ENCODE measurements around the gene PLOD1.
"Not testable (repeated sequence)": the region's sequence is repeated elsewhere in the genome, so short reads cannot be mapped to it uniquely, and the experiment has no call there.

PLOD1 gene

DNA sequence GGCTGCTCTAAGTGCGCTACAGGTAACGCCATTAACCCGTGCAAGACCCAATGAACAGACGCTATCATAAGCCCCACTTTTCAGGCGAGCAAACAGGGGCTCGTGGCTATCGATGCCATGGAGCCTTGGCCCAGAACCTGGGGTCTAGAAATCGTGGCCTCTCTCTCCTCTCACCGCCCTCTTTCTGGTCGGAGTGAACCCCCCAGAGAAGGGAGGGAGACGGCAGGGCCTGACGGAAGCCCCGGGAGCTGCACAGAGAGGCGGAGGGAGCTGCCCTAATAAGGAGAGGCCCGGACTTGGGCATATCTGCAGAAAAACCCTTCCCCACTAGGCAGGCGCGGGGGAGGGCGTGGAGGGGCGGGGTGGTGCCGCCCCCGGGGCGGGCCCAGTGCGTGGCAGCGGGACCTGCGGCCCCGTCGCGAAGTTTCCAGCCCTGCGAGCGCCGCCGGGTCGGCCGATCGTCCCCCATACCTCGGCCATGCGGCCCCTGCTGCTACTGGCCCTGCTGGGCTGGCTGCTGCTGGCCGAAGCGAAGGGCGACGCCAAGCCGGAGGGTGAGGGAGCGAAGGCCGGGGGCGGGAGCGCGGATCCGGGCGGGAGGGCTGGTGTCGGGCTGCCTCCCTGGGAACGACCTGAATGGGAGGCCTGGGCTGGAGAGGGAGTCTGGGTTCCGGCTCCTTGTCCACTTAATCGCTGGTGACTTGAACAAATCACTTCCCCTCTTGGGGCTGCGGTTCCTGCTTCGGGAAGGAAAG, at the start of gene PLOD1:
TSS of gene PLOD1 (plus strand) at position 416 of the 755 bp plus-strand sequence. CDS start at position 479, 63 bp downstream.
- DNase-seq (ENCODE audit: low read depth) = peak; percentile 87

DNA sequence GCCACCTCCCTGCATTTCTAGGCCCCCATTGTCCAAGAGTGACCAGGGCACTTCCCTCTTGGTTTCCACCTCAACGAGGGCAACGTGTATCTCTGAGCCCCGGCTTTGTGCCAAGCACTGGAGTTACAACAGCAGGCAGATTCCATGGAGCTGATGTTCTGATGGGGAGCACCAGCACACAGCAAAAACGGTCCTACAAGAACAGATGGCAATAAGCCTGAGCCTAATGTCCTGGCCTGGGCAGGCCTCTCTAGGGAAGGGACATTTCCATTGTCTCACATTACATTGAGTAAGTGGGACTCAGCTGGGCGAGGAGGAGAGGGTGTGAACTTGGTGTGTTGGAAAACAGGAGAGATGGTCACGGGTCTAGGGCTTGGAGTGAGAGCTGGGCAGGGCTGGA, 48.6 kb upstream of the PLOD1 start:
- DNase-seq (ENCODE audit: low read depth) = no peak

DNA sequence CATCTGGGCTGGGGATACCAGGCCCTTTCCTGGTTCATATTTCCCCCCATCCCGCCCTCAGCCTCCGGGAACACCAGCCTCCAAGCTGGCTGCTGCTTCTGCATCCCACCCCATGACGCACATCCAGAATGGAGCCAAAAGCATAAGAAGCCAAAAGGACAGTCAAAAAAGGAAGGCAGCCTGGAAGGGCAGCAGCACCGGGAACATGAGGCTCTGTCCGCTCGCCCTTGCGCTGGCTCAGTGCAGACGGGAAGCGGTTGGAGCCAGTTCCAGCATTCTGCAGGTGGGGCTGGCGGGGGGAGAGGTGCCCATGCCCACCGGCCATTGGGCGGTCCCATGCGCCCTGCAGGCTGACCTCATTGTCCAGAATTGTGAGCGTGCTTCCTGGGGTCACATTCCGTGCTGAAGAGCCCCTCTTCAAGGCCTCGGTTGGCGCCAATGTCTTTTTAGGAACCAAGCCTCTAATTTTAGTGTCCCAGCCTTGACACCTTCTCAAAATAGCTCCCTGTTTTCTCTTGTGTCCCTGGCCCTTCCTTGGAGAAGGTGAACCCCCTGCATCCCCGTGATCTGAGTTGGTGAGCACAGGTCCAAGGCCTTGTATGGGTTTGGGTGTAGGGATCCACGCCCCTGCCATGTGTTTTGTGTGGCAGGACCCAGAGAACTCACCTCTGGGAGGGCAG, 47.4 kb upstream of the PLOD1 start:
- DNase-seq (ENCODE audit: low read depth) = no peak

DNA sequence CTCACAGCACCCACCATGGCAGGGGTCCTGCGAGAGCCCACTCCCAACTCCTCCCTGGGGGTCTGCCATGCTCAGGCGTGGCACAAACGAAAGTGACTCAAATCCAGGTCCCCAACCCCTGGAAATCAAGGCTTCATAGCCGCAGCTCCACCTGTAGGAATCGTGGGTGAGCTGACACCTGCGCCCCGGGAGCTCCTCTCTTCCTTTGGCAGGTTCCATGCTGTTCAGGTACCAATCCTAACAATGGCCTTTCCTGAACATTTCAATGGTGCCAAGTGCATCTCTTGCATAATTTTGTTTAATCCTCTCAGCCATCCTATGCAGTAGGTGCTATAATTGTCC, 46.9 kb upstream of the PLOD1 start:
- DNase-seq (ENCODE audit: low read depth) = no peak

DNA sequence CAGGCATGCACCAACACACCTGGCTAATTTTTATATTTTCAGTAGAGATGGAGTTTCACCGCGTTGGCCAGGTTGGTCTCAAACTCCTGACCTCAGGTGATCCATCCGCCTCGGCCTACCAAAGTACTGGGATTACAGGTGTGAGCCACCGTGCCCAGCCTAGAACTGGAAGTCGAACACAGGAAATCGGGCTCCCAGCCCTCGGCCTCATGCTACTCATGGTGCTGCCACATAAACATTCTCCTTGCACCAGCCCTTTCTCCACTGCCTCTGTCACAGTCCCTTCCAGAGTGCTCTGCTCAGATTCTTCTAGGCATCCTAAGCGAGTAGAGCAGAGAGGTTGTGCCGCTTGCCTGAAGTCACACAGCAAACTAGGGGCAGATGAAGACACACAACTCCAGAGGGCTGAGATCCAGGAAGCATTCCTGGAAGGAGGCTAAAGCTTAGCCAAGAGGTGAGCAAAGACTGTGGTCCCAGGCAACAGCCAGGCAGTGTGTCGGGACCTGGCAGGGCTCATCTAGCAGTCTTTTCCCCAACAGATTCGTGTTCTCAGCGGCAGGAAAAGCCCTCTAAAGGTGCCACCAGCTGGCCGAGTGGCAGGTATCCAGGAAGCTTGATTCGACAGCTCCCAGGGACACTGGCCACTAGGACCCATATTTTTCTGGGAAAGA, 46.2 kb upstream of the PLOD1 start:
- DNase-seq (ENCODE audit: low read depth) = no peak

DNA sequence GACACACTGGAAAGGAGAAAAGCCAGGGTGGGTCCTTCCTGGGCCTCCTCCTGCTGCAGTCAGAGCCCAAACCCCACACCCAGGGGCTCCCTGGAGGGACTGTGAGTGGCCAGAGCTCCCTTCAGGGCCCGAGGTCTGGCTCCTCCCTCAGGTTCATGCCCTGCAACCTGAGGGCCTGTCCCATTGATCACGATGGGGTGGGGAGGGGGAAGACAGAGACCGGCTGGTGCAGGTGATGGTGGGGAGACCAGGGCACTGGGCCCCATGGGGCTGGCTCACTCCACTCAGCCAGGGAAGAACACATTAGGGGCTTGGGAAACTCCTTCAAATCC, 45.7 kb upstream of the PLOD1 start:
- no peak for DNase-seq (ENCODE audit: low read depth)

DNA sequence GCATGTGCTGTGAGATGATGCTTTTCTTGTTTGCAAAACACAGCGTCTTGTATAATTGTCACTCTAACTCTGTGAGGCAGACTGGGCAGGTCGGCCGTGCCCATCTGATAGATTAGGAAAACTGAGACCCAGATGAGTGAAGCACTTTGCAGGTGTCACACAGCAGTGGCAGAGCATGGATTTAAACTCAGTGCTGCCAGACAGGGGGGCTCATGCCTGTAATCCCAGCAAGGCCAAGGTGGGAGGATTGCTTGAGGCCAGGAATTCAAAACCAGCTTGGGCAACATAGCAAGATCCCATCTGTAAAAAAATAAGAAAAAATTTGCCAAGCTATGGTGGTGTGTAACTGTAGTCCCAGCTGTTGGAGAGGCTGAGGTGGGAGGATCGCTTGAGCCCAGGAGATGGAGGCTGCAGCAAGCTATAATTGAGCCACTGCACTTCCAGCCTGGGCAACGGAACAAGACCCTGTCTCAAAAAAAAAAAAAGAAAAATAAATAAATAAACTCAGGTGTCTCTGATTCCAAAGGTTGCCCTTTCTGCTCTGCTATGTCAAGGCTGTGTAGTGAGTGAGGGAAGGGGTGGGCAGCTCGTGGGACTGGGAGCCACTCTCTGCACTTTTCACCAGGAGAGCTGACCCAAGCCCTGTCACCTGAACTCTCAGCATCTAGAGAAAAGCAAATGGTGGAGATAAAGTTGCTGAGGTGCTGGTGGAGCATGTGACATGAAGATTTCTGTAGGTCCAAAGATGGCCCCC, 42.9 kb upstream of the PLOD1 start:
- no peak for DNase-seq (ENCODE audit: low read depth)

DNA sequence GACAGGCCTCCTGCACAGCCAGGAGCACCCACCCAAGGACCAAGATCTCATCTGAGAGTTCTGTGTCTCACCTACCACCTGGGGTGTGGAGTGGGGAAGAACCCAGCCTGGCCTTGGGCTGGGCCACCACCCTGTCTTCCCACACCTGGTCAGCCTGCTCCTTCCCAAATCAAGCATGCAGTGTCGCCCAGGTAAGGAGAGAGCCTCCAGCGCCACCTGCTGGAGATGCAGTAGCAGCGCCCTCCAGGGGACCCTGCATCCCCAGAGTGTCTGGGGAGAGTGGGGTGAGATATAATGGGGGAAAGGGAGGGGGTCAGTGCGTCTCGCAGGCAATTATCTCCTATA, 40.6 kb upstream of the PLOD1 start:
- DNase-seq (ENCODE audit: low read depth) = peak; percentile 53

DNA sequence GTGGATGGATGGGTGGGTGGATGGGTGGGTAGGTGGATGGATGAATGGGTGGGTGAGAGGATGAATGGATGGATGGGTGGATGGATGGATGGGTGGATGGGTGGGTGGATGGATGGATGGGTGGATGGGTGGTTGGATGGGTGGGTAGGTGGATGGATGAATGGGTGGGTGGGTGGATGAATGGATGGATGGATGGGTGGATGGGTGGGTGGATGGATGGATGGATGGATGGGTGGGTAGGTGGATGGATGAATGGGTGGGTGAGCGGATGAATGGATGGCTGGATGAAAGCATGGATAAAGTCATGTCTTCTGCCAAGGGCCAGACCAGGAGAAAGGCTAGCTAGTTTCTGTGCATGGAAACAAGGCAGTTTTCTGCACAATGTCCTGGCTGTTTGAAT, 40.0 kb upstream of the PLOD1 start:
- DNase-seq (ENCODE audit: low read depth) = not testable (repeated sequence)

DNA sequence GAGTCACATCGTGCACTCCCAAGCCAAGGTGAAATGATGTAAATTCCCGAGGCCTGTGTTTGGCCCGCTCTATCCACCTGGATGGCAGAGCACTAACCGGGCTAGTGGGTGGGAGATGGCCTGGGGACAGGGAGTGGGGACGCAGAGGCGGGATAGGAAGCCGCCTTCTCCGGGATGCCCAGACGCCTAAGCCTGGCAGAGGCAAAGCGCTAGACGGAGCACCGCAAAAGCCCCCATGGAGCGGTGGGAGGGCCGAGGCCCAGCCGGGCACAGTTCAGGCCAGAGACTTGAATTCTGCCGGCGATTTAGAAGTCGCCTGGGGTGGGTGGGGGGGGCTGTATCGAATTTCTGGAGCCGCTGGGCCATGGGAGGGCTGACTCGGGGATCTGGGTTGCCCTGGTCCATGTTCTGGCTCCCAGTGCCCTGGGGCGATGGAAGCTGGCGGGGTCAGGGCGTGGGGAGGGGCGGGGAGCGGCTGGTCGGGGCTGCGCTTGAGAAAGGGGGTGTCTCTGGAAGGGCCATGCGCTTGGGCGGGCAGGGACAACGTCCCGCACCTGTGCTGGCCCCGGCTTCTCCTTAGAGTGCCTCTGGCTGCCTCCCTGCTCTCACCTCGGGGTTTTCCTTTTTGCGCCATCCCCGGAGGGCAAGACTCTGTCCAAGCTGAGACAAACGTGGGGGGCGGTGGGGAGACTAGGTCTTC, 36.3 kb upstream of the PLOD1 start:
- no peak for DNase-seq (ENCODE audit: low read depth)

DNA sequence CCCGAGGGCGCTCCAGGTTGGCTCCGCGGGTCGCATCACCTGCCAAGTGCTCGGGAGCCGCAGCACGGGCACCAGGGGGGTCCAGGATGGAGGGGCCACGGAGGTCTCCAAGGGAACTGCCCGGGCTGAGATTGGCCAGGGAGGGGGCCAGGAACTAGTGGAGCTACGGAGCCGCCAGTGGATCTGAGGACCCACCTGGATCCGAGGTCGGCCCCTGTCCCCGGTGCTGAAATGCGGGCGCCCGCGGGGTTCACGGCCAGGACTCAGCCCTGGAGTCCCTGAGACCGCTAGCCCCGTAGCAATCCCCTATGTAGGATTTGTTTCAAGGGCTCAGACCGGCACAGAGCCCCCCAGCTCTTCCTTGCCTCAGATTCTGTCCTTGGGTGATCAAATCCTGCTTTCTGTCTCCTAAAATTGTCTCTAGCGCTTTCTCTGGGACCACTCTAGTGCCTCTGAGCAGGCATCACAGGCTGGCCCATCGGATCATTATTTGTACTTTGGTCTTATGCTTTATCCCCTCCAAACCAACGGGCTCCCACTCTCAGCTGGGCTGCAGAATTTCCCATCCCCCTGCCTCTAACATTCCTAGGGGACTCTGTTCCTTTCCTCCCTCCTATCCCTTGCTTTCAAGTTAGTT, 35.6 kb upstream of the PLOD1 start:
- DNase-seq (ENCODE audit: low read depth) = no peak

DNA sequence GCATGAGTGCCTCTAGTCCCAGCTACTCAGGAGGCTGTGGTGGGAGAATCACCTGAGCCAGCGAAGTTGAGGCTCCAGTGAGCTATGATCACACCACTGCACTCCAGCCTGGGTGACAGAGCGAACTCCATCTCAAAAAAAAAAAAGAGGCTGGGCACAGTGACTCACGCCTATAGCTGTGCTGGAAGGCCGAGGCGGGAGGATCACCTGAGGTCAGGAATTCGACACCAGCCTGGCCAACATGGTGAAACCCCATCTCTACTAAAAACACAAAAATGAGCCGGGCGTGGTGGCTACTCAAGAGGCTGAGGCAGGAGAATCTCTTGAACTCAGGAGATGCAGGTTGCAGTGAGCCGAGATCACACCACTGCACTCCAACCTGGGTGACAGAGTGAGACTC, 33.1 kb upstream of the PLOD1 start:
- DNase-seq (ENCODE audit: low read depth) = peak; percentile 30

DNA sequence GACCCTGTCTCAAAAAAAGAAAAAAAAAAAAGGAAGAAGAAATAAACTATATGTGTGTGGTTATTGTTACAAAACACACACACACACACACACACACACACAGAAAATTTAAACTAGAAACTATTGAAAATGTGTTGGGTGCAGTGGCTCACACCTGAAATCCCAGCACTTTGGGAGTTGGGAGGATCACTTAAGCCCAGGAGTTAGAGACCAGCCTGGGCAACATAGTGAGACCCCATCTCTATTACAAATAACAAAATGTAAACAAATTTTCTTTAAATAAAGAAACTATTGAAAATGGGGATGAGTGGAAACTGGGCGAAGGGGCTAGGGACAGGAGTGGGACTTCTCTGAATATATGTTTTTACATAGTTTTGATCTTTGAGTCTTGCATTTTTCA, 31.3 kb upstream of the PLOD1 start:
- no peak for DNase-seq (ENCODE audit: low read depth)

DNA sequence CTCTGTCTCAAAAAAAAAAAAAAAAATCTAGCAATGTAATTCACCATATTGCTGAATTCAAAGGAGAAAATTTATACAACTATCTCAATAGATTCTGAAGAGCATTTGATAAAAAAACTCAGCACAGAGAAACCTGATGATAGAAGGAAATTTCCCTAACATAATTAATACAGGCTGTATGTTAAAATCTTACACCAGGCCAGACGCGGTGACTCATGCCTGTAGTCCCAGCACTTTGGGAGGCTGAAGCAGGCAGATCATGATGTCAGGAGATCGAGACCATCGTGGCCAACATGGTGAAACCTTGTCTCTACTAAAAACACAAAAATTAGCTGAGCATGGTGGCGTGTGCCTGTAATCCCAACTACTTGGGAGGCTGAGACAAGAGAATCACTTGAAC, 30.4 kb upstream of the PLOD1 start:
- not testable (repeated sequence) for DNase-seq (ENCODE audit: low read depth)

DNA sequence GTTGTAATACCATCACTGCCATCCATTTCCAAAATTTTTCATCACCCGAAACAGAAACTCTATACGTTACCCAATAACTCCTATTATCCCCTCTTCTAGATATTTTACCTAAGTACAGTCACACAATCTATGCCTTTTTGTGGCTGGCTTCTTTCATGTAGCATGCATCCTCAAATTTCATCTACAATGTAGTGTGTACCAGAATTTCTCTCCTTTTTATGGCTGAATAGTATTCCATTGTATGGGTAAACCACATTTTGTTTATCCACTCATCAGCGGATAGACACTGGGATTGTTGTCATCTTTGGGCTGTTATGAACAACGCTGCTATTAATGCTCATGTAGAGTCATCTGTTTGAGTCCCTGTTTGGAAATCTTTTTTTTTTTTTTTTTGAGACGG, 29.5 kb upstream of the PLOD1 start:
- no peak for DNase-seq (ENCODE audit: low read depth)

DNA sequence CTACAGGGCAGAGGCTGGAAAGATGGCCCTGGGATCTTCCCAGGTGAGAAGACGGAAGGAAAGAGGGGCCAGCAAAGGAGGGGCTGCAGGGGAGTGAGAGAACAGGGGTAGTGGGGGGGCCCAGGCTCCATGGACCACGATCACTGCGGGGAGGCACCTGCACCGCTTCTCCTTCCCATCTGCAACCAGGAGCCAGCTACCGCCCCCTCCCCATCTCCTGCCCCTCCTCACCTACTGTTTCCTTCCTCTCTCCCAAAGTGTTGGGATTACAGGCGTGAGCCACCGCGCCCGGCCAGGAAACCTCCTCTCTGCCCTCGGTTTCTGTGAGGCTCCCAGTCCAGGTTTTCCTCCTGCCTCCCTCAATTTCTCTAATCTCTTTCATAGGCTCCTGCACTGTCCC, 27.6 kb upstream of the PLOD1 start:
- DNase-seq (ENCODE audit: low read depth) = no peak

DNA sequence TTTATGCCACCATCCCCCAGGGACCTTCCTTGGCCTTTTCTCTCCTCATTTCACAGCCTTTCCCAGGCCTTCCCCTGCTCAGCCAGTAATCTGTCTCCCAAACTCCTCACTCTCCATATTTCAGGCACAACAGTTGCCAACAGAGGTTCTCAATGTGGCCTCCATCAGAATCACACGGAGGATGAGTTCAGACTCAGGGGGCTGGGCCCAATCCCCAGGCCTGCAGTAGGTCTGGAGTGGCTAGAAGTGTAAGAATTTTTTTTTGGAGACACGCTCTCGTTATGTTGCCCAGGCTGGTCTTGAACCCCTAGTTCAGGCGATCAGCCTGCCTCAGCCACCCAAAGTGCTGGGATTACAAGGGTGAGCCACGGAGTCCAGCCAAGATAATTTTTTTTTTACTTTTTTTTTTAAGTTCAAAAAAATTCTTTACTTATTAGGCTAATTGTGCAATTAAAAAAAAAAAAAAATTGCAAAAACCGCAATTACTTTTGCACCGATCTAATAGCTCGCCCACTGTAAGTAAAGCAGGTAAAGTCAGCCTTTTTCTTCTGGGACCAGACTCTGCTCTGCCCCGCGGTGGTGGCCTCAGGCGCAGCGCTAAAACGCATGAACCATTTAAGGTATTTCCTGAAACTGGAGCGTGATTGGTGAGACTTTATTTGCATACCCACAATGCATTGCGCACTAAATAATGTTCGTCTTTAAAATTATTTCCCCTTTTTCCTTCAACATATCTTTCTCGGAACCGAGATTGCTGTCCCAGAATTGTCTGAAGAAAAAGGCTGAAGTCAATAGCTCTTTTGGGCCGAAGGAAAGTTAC, 27.0 kb upstream of the PLOD1 start:
- peak; percentile 95 for DNase-seq (ENCODE audit: low read depth)

DNA sequence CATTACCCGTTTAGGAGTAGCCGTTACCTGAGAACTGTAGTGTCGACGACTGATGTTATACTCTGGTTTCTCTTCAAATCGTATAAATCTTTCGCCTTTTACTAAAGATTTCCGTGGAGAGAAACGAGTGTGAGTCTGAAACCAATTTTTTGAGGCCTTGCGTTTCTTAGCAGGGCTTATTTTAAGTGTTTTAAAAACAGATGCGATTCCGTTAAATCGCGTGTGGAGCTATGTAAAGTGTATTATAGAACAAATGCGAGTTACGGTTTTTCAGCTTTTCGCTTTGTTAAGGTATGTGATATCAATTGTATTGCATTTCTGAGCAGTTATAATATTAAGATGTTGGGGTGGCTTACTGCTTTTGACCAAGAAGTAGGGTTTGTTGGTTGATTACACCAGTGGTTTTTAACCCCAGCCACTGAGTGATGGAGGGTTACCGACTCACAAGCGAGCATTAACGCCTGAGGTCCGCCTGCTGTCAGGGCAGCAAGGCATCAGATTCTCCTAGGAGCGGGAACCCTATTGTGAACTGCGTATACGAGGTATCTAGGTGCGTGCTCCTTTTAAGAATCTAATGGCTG, 26.3 kb upstream of the PLOD1 start:
- DNase-seq (ENCODE audit: low read depth) = peak; percentile 99

DNA sequence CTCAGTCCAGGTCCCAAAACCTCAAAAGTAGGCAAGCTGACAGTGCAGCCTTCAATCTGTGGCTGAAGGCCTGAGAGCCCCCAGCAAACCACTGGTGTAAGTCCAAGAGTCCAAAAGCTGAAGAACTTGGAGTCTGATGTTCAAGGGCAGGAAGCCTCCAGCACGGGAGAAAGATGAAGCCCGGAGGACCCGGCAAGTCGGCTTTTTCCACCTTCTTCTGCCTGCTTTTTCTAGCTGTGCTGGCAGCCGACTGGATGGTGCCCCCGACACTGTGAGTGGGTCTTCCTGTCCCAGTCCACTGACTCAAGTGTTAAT, 23.6 kb upstream of the PLOD1 start:
- DNase-seq (ENCODE audit: low read depth) = peak; percentile 17

DNA sequence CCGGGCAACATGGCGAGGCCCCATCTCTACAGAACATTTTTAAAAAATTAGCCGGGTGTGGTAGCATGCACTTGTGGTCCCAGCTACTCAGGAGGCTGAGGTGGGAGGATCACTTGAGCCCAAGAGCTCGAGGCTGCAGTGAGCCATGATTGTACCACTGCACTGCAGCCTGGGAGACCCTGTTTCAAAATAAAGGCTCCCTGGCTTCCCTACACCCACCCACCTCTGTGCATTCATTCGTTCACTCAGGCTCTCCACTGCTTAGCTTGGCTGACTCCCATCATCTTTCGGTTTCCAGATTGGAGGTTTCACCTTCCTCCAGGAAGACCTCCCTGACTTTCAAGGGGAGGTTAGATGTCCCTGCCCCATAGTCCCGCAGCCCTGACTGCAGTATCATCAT, 22.5 kb upstream of the PLOD1 start:
- no peak for DNase-seq (ENCODE audit: low read depth)
